Ishikawa (cell line): ENCODE data around the gene ADGRG1.

Experiments
- CEBPB ChIP-seq: IDR thresholded peaks from 2 replicates; pipeline ENCODE4 v1.6.1; 2012
- CREB1 ChIP-seq: IDR thresholded peaks from 2 replicates; pipeline ENCODE4 v1.6.1; 2012; ENCODE audit warnings: low read depth
- EGR1 ChIP-seq: IDR thresholded peaks from 2 replicates; pipeline ENCODE4 v1.6.1; 2012
- EP300 ChIP-seq: IDR thresholded peaks from 2 replicates; pipeline ENCODE4 v1.6.1; 2012; ENCODE audit warnings: borderline replicate concordance
- FOXM1 ChIP-seq: IDR thresholded peaks from 2 replicates; pipeline ENCODE4 v1.6.1; 2012; ENCODE audit warnings: low read depth, borderline replicate concordance
- MAX ChIP-seq: IDR thresholded peaks from 2 replicates; pipeline ENCODE4 v1.6.1; 2012
- NFIC ChIP-seq: IDR thresholded peaks from 2 replicates; pipeline ENCODE4 v1.6.1; 2012
- RAD21 ChIP-seq: IDR thresholded peaks from 2 replicates; pipeline ENCODE4 v1.6.1; 2012; ENCODE audit warnings: low read depth
- TAF1 ChIP-seq: IDR thresholded peaks from 2 replicates; pipeline ENCODE4 v1.6.1; 2012; ENCODE audit warnings: low read depth, mild to moderate bottlenecking
- TCF12 ChIP-seq: IDR thresholded peaks from 2 replicates; pipeline ENCODE4 v1.6.1; 2012; ENCODE audit warnings: low read depth
- TEAD4 ChIP-seq: IDR thresholded peaks from 2 replicates; pipeline ENCODE4 v1.6.1; 2012
- USF1 ChIP-seq: IDR thresholded peaks from 2 replicates; pipeline ENCODE4 v1.6.1; 2012
- YY1 ChIP-seq: IDR thresholded peaks from 2 replicates; pipeline ENCODE4 v1.6.1; 2012; ENCODE audit warnings: low read depth
- ZBTB7A ChIP-seq: IDR thresholded peaks from 2 replicates; pipeline ENCODE4 v1.6.1; 2012; ENCODE audit warnings: low read depth
- TF ChIP-seq, protein P1 (sequence below): IDR thresholded peaks from 2 replicates; pipeline ENCODE4 v1.6.1; 2012; ENCODE audit warnings: low read depth, mild to moderate bottlenecking

Gene ADGRG1

GRCh38 chr16:57594531-57595031 is 33.8 kb upstream of the ADGRG1 start:
- TF ChIP-seq ZBTB7A (no peak), EGR1 (no peak), EP300 (no peak), TAF1 (no peak), RAD21 (no peak), NFIC (no peak), TEAD4 (no peak), USF1 (no peak), FOXM1 (no peak), TCF12 (no peak), CEBPB (no peak), CREB1 (no peak), YY1 (no peak), MAX (no peak)
- TF ChIP-seq, protein P1, sequence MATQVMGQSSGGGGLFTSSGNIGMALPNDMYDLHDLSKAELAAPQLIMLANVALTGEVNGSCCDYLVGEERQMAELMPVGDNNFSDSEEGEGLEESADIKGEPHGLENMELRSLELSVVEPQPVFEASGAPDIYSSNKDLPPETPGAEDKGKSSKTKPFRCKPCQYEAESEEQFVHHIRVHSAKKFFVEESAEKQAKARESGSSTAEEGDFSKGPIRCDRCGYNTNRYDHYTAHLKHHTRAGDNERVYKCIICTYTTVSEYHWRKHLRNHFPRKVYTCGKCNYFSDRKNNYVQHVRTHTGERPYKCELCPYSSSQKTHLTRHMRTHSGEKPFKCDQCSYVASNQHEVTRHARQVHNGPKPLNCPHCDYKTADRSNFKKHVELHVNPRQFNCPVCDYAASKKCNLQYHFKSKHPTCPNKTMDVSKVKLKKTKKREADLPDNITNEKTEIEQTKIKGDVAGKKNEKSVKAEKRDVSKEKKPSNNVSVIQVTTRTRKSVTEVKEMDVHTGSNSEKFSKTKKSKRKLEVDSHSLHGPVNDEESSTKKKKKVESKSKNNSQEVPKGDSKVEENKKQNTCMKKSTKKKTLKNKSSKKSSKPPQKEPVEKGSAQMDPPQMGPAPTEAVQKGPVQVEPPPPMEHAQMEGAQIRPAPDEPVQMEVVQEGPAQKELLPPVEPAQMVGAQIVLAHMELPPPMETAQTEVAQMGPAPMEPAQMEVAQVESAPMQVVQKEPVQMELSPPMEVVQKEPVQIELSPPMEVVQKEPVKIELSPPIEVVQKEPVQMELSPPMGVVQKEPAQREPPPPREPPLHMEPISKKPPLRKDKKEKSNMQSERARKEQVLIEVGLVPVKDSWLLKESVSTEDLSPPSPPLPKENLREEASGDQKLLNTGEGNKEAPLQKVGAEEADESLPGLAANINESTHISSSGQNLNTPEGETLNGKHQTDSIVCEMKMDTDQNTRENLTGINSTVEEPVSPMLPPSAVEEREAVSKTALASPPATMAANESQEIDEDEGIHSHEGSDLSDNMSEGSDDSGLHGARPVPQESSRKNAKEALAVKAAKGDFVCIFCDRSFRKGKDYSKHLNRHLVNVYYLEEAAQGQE: no peak

GRCh38 chr16:57598437-57598836 is 30.0 kb upstream of the ADGRG1 start:
- TF ChIP-seq CREB1: no peak
- no peak for TF ChIP-seq EP300
- no peak for TF ChIP-seq RAD21
- TF ChIP-seq TCF12: no peak
- no peak for TF ChIP-seq ZBTB7A
- no peak for TF ChIP-seq TEAD4
- TF ChIP-seq, protein P1: no peak
- TF ChIP-seq CEBPB: no peak
- TF ChIP-seq MAX: no peak
- TF ChIP-seq YY1: no peak
- TF ChIP-seq FOXM1: no peak
- TF ChIP-seq NFIC: no peak
- TF ChIP-seq EGR1: no peak
- TF ChIP-seq TAF1: no peak
- TF ChIP-seq USF1: no peak

- TF ChIP-seq ZBTB7A (0 out of 2 replicates have a peak, but pooled peaks have one; percentile 68), CEBPB (0 out of 2 replicates have a peak, but pooled peaks have one; percentile 12), RAD21 (peak; percentile 89), NFIC (peak; percentile 32; the same call in 1 of the 2 replicates), USF1 (no peak)
These were observed 28.2 kb upstream of the ADGRG1 start for GRCh38 chr16:57600048-57600835.

- TF ChIP-seq TAF1 (no peak), ZBTB7A (no peak), NFIC (no peak), FOXM1 (no peak), TEAD4 (no peak), CEBPB (no peak), EGR1 (no peak), CREB1 (no peak), YY1 (no peak), TCF12 (no peak), RAD21 (no peak), USF1 (no peak), MAX (no peak), EP300 (no peak)
- TF ChIP-seq, protein P1: no peak
These were observed 27.4 kb upstream of the ADGRG1 start for GRCh38 chr16:57600952-57601580.
